Measurements from ENCODE around the gene FARP2.

The FARP2 gene

DNA sequence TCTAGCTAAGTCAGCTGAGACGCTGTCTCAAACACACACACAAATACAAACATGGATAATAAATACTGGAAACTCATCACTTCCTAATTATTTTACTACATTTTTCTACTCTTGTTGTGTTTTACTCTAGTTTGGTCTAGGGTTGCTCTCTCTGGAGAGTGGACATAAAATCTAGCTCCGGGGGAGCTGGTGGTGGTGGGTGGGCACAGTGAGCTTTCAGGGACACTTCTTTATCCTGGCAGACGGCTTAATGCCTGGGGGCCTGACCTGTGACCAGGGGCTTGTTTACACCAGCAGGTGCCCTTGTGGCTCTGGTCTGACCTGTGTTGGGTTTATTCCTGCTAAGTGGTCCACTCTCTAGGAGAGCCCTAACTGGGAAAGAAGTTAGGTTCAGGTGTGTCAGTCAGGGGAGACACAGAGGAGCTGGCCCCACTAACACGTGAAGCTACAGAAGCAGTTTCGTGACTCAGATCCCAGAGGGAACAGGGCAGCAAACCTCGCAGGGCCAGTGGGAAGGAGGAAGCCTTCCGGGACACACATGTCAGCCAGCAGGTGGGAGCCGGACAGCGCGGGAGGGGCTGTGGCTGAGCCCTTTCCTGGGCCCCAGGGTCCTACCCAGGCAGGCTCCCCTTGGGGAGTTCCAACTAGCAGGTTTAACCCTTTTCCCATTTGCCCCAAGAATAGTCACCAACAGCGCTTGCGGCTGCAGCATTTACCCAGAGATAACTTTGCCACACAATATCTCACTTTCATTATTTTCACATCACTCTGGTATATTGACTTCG is 180.0 kb downstream of the FARP2 start:
- in situ Hi-C loops (cut with MboI; ENCODE audit: low sequenced_read_pairs, unreplicated experiment): no loop called here
- no peak for DNase-seq (ENCODE audit: low spot score)
- TF ChIP-seq, protein P1, sequence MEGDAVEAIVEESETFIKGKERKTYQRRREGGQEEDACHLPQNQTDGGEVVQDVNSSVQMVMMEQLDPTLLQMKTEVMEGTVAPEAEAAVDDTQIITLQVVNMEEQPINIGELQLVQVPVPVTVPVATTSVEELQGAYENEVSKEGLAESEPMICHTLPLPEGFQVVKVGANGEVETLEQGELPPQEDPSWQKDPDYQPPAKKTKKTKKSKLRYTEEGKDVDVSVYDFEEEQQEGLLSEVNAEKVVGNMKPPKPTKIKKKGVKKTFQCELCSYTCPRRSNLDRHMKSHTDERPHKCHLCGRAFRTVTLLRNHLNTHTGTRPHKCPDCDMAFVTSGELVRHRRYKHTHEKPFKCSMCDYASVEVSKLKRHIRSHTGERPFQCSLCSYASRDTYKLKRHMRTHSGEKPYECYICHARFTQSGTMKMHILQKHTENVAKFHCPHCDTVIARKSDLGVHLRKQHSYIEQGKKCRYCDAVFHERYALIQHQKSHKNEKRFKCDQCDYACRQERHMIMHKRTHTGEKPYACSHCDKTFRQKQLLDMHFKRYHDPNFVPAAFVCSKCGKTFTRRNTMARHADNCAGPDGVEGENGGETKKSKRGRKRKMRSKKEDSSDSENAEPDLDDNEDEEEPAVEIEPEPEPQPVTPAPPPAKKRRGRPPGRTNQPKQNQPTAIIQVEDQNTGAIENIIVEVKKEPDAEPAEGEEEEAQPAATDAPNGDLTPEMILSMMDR (IDR thresholded peaks at IDR 0.05; ENCODE audit: borderline replicate concordance, control extremely low read depth, extremely low read depth, insufficient read depth, missing control alignments): no peak

DNA sequence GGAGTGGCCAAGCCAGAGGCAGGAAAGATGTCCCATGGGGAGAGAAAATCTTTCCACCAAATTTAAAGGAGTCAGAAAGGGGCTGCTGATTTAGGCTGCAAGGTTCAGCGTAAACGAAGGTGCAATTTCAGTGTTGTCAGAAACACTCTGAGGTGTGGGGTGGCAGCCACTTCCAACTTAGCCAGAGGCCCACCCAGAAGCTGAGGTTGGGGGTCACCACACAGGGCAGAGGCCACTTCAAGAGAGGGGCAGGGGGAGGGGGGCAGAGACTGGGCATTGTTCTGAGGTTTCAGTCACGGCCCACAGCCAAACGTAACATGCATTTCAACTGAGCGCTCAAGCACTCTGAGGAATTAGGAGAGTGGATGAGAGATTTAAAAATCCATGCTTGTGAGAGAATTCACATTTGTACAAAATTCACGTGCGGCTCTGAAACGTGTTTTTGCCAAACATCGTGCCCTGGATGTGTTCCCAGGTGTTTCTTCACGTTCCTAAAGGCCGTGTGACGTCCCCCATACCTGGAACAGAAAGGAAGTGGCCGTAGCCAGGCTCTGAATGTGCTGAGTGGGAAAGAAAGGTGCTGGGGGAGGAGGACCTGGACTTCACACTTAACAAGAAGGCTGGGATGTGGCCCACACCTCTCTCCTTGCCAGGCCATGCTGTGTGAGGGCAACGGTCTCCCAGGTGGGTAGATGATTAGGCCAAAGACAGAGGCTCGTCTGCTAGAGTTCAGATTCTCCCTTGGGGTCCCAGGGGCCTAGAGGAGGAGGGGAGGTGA is 182.9 kb downstream of the FARP2 start:
- in situ Hi-C loops (cut with MboI; ENCODE audit: low sequenced_read_pairs, unreplicated experiment): no loop called here
- TF ChIP-seq, protein P1 (IDR thresholded peaks at IDR 0.05; ENCODE audit: borderline replicate concordance, control extremely low read depth, extremely low read depth, insufficient read depth, missing control alignments): no peak
- DNase-seq (ENCODE audit: low spot score): peak; percentile 31

DNA sequence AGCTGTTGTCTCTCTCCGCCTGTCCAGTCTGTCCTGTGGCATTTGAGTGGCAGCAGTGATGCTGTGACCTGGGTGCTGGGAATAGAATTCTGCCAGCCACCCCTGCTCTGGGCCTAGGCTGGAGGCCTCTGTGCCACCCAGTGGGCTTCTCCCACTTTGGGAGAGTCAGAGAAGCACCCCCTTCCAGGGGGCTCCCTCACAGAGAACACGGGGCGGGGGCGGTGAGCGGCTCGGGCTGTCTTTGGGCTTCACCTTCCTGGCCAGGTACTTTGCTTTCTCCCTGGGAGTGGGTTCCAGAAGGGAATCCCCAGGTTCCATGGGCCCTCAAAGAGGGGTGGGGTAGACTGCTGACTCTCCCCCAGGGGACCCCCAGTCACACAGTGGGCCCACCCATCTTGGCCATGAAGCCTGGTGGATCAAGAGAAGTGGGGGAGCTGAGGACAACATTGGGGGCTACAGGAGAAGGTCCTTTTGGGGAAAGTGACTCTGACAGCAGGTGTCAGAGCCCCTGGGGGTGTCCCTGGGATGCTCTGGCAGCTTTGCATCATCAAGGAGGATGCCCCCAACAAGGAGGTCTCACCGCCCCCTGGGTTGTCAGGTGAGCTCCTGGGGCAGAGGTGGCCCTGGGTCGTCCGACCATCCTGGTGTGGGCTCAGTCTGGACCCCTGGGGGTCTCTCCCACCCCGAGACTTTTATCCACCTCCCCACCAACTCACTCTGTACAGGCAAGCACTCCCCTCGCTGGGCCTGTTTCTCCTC is 183.7 kb downstream of the FARP2 start:
- in situ Hi-C loops (cut with MboI; ENCODE audit: low sequenced_read_pairs, unreplicated experiment): no loop called here
- TF ChIP-seq, protein P1 (IDR thresholded peaks at IDR 0.05; ENCODE audit: borderline replicate concordance, control extremely low read depth, extremely low read depth, insufficient read depth, missing control alignments): no peak
- peak; percentile 34 for DNase-seq (ENCODE audit: low spot score)

DNA sequence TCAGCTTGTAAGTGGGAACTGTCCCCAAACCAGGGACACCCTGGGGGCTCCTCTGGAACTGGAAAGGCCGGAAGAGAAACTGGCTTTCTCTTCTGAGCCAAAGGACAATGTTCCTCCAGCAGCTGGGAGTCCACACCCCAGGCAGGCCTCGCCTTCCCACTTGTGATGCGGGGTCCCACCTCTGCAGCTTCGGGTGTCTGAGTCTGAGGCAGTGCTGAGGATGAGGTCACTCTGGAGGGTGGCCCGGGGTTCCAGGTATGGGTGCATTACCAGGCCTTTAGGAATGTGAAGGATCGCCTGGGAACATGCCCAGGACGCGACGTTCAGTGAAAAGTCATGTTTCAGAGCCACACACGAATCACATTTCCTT is 184.3 kb downstream of the FARP2 start:
- TF ChIP-seq, protein P1 (IDR thresholded peaks at IDR 0.05; ENCODE audit: borderline replicate concordance, control extremely low read depth, extremely low read depth, insufficient read depth, missing control alignments): no peak
- DNase-seq (ENCODE audit: low spot score): peak; percentile 30
- in situ Hi-C loops (cut with MboI; ENCODE audit: low sequenced_read_pairs, unreplicated experiment): no loop called here

DNA sequence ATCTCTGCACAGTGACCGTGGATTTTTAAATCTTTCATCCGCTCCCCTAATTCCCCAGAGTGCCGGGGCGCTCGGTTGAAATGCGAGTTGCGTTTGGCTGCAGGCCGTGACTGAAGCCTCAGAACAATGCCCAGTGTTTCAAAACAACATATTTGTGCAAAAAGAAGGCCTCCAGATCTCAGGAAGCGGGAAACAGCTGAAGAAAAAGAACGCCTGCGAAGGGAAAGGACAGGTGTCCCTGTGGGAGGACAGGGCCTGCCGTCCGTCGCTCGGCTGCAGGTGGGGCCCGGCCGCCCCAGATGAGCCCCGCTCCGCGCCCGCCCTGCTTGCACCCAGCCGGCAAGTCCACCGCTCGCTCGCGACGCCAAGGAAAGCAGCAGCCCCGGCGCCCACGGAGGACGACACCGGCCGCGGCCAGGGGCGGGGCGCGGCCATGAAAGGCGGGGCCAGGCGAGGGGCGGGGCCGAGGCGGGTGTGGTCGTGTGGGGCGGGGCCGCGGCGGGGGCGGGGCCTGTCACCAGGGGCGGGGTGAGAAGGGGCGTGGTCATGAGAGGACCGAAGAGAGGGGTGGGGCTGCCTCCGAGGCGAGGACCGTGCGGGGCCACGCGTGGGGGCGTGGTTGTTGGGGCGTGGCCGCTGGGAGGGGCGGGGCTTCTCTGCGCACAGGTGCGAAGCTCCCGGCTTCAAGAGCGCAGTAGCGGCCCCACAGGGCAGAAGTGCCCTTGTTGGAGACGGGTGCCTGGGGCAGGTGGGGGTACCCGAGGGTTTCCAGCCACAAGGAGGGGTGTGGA is 184.9 kb downstream of the FARP2 start:
- in situ Hi-C loops (cut with MboI; ENCODE audit: low sequenced_read_pairs, unreplicated experiment): no loop called here
- TF ChIP-seq, protein P1 (IDR thresholded peaks at IDR 0.05; ENCODE audit: borderline replicate concordance, control extremely low read depth, extremely low read depth, insufficient read depth, missing control alignments): no peak
- DNase-seq (ENCODE audit: low spot score): peak; percentile 79
